Skeletal muscle tissue (tissue), 4 donors: ENCODE measurements around the gene UTP18. TPM values are rescaled to one million over a fixed set of nuclear protein-coding genes. Genes with fewer than 3 reads are reported as not detected.
"Not testable (repeated sequence)": the region's sequence is repeated elsewhere in the genome, so short reads cannot be mapped to it uniquely, and the experiment has no call there.

ENCODE experiments used
- H3K27ac ChIP-seq: one replicate; pipeline ENCODE4 v1.7.0; 2013; ENCODE audit warnings: mild to moderate bottlenecking, low read depth, low read length, inconsistent platforms
- H3K27me3 ChIP-seq, 3 donors: one replicate each; pipeline ENCODE4 v1.7.0; 2013; ENCODE audit warnings: low read length in 3 of 3; ENCODE audit not compliant: control insufficient read depth in 3 of 3, insufficient read depth in 3 of 3
- H3K36me3 ChIP-seq, 3 donors: one replicate each; pipeline ENCODE4 v1.7.0; 2013; ENCODE audit warnings: low read length in 3 of 3; ENCODE audit not compliant: control insufficient read depth in 3 of 3, insufficient read depth in 3 of 3
- H3K4me1 ChIP-seq, 3 donors: one replicate each; pipeline ENCODE4 v1.7.0; 2013; ENCODE audit warnings: low read length in 3 of 3, mild to moderate bottlenecking in 3 of 3; ENCODE audit not compliant: control insufficient read depth in 3 of 3, insufficient read depth in 3 of 3
- H3K4me3 ChIP-seq, 3 donors: one replicate each; pipeline ENCODE4 v1.7.0; 2013; ENCODE audit warnings: low read length in 3 of 3
- H3K9ac ChIP-seq, 3 donors: one replicate each; pipeline ENCODE4 v1.7.0; 2013; ENCODE audit warnings: low read length in 3 of 3, mild to moderate bottlenecking in 3 of 3, moderate library complexity in 2 of 3, low read depth in 1 of 3
- H3K9me3 ChIP-seq, 3 donors: one replicate each; pipeline ENCODE4 v1.7.0; 2013; ENCODE audit warnings: low read length in 3 of 3; ENCODE audit not compliant: control insufficient read depth in 3 of 3
- total RNA-seq: library from RNA; depleted of rRNA; stranded (reverse); fragments of >200 nt; gene quantifications from one replicate; pipeline ENCODE4 v1.2.3, GENCODE V29; 2014
- donor health status: Osteomylitis.

Gene UTP18
- total RNA-seq, 1 donor from 2014 or later: 24.0 TPM

GRCh38 chr17:51279183-51279582 is 18.8 kb downstream of the UTP18 start:
- no peak overlapping the region for H3K9ac ChIP-seq
- no peaks in the 10 kb centered on the region for H3K4me1 ChIP-seq
- H3K27me3 ChIP-seq: no peaks in the 10 kb centered on the region
- peaks cover 22 to 54% (median 51%) of the 10 kb centered on the region in 3 donors for H3K36me3 ChIP-seq
- H3K4me3 ChIP-seq: no peak overlapping the region
- no peak overlapping the region for H3K27ac ChIP-seq
- H3K9me3 ChIP-seq: no peaks in the 10 kb centered on the region

GRCh38 chr17:51287412-51287811 is 27.1 kb downstream of the UTP18 start:
- Histone ChIP-seq H3K27me3 (no peaks in the 10 kb centered on the region), H3K36me3 (peaks cover 14 to 60% (median 50%) of the 10 kb centered on the region in 3 donors)

GRCh38 chr17:51289696-51290111 is 29.4 kb downstream of the UTP18 start:
- no peak overlapping the region for H3K27ac ChIP-seq
- H3K4me1 ChIP-seq: no peaks in the 10 kb centered on the region
- no peak overlapping the region for H3K9ac ChIP-seq
- H3K27me3 ChIP-seq: no peaks in the 10 kb centered on the region
- H3K36me3 ChIP-seq: peaks cover 9 to 60% (median 58%) of the 10 kb centered on the region in 3 donors
- no peaks in the 10 kb centered on the region for H3K9me3 ChIP-seq
- no peak overlapping the region for H3K4me3 ChIP-seq

More at GRCh38 chr17:51287412-51287811, 27.1 kb downstream of the UTP18 start:
- Histone ChIP-seq H3K9ac (no peak overlapping the region), H3K4me3 (no peak overlapping the region), H3K27ac (no peak overlapping the region), H3K4me1 (no peaks in the 10 kb centered on the region), H3K9me3 (no peaks in the 10 kb centered on the region)

- peaks cover 0 to 30% (median 23%) of the 10 kb centered on the region in 3 donors for H3K36me3 ChIP-seq
- not testable (repeated sequence) for H3K9ac ChIP-seq, H3K27ac ChIP-seq, H3K27me3 ChIP-seq, H3K4me1 ChIP-seq, H3K9me3 ChIP-seq, H3K4me3 ChIP-seq
Measured at GRCh38 chr17:51294338-51294737, 34.0 kb downstream of the UTP18 start.

GRCh38 chr17:51298508-51299371 is 38.4 kb downstream of the UTP18 start:
- H3K27me3 ChIP-seq: no peaks in the 10 kb centered on the region
- H3K9ac ChIP-seq: no peak overlapping the region
- H3K27ac ChIP-seq: no peak overlapping the region
- no peaks in the 10 kb centered on the region for H3K9me3 ChIP-seq
- H3K4me3 ChIP-seq: no peak overlapping the region
- no peaks in the 10 kb centered on the region for H3K4me1 ChIP-seq
- H3K36me3 ChIP-seq: peaks cover 2 to 10% (median 2%) of the 10 kb centered on the region in 3 donors

GRCh38 chr17:51299859-51300258 is 39.5 kb downstream of the UTP18 start:
- Histone ChIP-seq H3K4me1 (no peaks in the 10 kb centered on the region), H3K9ac (no peak overlapping the region), H3K4me3 (no peak overlapping the region), H3K9me3 (no peaks in the 10 kb centered on the region), H3K27ac (no peak overlapping the region), H3K27me3 (no peaks in the 10 kb centered on the region), H3K36me3 (peaks cover 2 to 10% (median 2%) of the 10 kb centered on the region in 3 donors)

- Histone ChIP-seq H3K36me3 (no peaks in the 10 kb centered on the region), H3K9ac (no peak overlapping the region), H3K9me3 (no peaks in the 10 kb centered on the region), H3K27ac (no peak overlapping the region), H3K4me3 (no peak overlapping the region), H3K4me1 (no peaks in the 10 kb centered on the region), H3K27me3 (no peaks in the 10 kb centered on the region)
Measured at GRCh38 chr17:51305182-51305581, 44.8 kb downstream of the UTP18 start.

GRCh38 chr17:51312003-51312402 is 51.7 kb downstream of the UTP18 start:
- H3K9ac ChIP-seq, H3K4me1 ChIP-seq, H3K36me3 ChIP-seq, H3K27me3 ChIP-seq, H3K9me3 ChIP-seq, H3K27ac ChIP-seq, H3K4me3 ChIP-seq: not testable (repeated sequence)

GRCh38 chr17:51319186-51319585 is 58.8 kb downstream of the UTP18 start:
- Histone ChIP-seq H3K36me3 (no peaks in the 10 kb centered on the region), H3K9ac (no peak overlapping the region), H3K27me3 (no peaks in the 10 kb centered on the region), H3K4me3 (no peak overlapping the region), H3K9me3 (peaks cover 0 to 3% (median 0%) of the 10 kb centered on the region in 3 donors), H3K4me1 (no peaks in the 10 kb centered on the region), H3K27ac (no peak overlapping the region)

GRCh38 chr17:51322390-51323029 is 62.2 kb downstream of the UTP18 start:
- peaks cover 0 to 3% (median 0%) of the 10 kb centered on the region in 3 donors for H3K9me3 ChIP-seq
- H3K4me1 ChIP-seq: no peaks in the 10 kb centered on the region
- no peak overlapping the region for H3K27ac ChIP-seq
- no peaks in the 10 kb centered on the region for H3K36me3 ChIP-seq
- no peak overlapping the region for H3K4me3 ChIP-seq
- no peaks in the 10 kb centered on the region for H3K27me3 ChIP-seq
- H3K9ac ChIP-seq: no peak overlapping the region
